Activated naive CD4-positive, alpha-beta T cell treated with anti-CD3 and anti-CD28 coated beads, Interleukin-2, amount 50 U/mL, for 24 hours (primary cell): Measurements from ENCODE around the gene STARD3NL.
"Not testable (repeated sequence)": the region's sequence is repeated elsewhere in the genome, so short reads cannot be mapped to it uniquely, and the experiment has no call there.

ENCODE experiments used
- H3K27ac Mint-ChIP-seq: one replicate; pipeline ENCODE4 v1.8.0; 2021; ENCODE audit warnings: mild to moderate bottlenecking, mixed read lengths
- H3K27me3 Mint-ChIP-seq: one replicate; pipeline ENCODE4 v1.8.0; 2021; ENCODE audit warnings: mixed read lengths
- H3K36me3 Mint-ChIP-seq: one replicate; pipeline ENCODE4 v1.8.0; 2021; ENCODE audit warnings: mixed read lengths
- H3K4me1 Mint-ChIP-seq: one replicate; pipeline ENCODE4 v1.8.0; 2021; ENCODE audit warnings: mixed read lengths
- H3K4me3 Mint-ChIP-seq: one replicate; pipeline ENCODE4 v1.8.0; 2021; ENCODE audit warnings: mild to moderate bottlenecking, mixed read lengths
- H3K9me3 Mint-ChIP-seq: one replicate; pipeline ENCODE4 v1.8.0; 2021; ENCODE audit warnings: mixed read lengths

Gene STARD3NL

DNA sequence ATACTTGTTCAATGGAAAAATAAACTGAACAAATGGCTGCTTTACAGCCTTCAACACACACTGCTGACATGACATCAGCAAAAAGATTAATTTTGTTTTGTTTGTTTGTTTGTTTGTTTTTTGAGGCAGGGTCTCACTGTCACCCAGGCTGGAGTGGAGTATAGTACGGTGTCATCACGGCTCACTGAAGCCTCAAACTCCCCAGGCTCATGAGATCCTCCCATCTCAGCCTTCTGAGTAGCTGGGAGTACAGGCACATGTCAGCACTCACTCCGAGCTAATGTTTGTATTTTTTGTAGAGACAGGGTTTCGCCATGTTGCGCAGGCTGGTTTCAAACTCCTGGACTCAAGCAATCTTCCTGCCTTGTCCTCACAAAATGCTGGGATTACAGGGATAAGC lies 84.5 kb downstream of the STARD3NL start:
- Mint-ChIP-seq H3K27me3 (no peaks in the 10 kb centered on the region), H3K27ac (no peak overlapping the region), H3K36me3 (peaks cover 3% of the 10 kb centered on the region), H3K9me3 (no peaks in the 10 kb centered on the region), H3K4me3 (no peak overlapping the region), H3K4me1 (peaks cover 4% of the 10 kb centered on the region)

DNA sequence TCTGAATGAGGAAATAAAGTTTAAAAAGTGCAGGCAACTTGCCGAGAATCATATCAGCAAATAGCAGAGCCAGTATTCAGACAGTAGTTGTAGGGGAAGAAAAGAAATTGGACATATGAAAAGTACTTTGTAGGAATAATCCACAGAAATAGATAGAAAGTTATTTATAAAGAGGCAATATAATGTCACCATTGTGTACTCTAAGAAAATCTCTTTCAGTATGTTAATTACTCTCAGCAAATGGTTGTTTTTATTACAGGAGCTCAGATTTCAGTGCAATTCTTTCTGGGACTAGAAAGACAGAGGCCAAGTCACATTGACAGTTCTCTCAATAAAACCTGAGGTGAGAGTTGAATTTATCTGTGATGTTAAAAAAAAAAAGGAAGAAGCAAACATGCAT lies 85.2 kb downstream of the STARD3NL start:
- H3K27ac Mint-ChIP-seq, H3K4me1 Mint-ChIP-seq, H3K27me3 Mint-ChIP-seq, H3K9me3 Mint-ChIP-seq, H3K36me3 Mint-ChIP-seq, H3K4me3 Mint-ChIP-seq: not testable (repeated sequence)

DNA sequence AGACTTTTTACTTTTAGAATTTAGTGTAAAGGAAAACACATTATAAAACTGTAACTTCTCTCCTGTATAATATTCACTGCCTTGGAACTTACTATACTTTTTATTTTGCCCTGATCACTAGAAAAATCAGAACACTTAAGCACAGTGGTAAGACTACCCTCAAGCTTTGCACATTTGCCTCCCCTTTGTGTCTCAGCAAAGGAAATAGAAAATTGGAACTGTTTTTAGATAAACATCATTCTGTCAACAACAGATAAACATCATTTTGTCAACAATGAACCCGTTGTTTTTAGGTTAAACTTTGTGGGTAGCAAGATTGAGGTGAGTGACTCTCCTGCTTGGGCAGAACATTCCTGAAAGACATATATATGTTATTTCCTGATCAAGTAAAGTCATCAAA lies 86.6 kb downstream of the STARD3NL start:
- H3K4me1 Mint-ChIP-seq, H3K27me3 Mint-ChIP-seq, H3K9me3 Mint-ChIP-seq, H3K4me3 Mint-ChIP-seq, H3K36me3 Mint-ChIP-seq: not testable (repeated sequence)
- peak overlapping the region; percentile 51 for H3K27ac Mint-ChIP-seq

DNA sequence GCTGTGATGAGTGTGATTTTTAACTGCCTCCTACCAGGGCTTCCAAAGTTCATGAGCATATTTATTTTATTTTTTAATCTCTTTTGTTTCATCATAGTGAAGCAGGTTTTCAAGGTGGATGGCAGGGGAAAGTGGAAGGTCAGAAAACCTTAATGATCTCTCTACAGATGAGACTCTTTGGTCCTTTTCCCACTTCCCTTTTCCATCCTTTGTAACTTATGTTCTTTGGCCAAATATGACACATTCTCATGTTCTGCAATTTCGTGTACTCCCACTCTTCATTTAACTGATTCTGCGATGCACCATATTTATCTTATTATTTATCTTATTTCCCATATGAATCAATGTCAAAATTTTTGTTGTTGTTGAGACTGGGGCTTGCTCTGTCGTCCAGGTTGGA lies 87.9 kb downstream of the STARD3NL start:
- not testable (repeated sequence) for H3K27ac Mint-ChIP-seq, H3K9me3 Mint-ChIP-seq, H3K4me1 Mint-ChIP-seq, H3K36me3 Mint-ChIP-seq, H3K27me3 Mint-ChIP-seq, H3K4me3 Mint-ChIP-seq

DNA sequence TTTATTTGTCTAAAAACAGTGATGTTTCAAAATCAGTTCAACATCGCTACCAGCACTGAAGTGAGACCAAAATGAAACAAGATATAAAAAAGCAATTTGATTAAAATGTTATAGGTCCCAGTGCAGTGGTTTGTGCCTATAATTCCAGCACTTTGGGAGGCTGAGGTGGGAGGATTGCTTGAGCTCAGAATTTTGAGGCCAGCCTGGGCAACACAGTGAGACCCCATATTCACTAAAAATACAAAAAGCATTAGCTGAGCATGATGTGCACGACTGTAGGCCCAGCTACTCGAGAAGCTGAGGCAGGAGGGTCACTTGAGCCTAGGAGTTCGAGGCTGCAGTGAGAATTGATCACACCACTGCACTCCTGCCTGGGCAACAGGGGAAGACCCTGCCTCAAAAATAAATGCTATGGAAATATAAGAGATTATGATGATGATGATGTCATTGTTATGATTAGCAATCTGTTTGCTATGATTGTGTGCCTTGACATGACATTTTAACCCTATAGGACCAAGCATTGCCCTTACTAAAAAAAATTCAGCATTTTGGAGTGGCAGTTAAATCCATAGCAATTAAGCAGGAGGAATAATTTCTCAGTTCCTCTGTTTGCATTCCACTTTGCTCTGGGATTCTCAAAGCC lies 91.8 kb downstream of the STARD3NL start:
- H3K27ac Mint-ChIP-seq, H3K4me1 Mint-ChIP-seq, H3K27me3 Mint-ChIP-seq, H3K4me3 Mint-ChIP-seq, H3K36me3 Mint-ChIP-seq, H3K9me3 Mint-ChIP-seq: not testable (repeated sequence)

DNA sequence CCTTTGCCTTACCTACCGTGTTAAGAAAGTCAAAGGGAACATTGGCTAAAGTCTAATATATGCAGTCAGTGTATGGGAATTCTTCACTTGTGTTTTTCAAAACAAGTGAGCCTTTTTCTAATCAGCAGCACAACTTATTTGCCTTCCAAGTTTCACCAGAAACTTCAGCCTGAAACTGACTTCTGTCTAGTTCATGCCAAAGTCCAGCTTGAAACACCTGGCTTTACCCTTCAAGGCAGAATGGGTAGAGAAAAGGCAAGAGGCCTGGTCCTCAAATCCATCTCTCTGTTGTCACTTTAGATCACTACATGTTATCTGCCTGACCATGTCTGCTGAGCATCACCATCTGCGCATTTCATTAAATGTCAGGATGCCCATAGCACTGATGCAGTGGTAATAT lies 92.4 kb downstream of the STARD3NL start:
- not testable (repeated sequence) for H3K27me3 Mint-ChIP-seq, H3K4me3 Mint-ChIP-seq, H3K36me3 Mint-ChIP-seq, H3K4me1 Mint-ChIP-seq, H3K9me3 Mint-ChIP-seq, H3K27ac Mint-ChIP-seq

DNA sequence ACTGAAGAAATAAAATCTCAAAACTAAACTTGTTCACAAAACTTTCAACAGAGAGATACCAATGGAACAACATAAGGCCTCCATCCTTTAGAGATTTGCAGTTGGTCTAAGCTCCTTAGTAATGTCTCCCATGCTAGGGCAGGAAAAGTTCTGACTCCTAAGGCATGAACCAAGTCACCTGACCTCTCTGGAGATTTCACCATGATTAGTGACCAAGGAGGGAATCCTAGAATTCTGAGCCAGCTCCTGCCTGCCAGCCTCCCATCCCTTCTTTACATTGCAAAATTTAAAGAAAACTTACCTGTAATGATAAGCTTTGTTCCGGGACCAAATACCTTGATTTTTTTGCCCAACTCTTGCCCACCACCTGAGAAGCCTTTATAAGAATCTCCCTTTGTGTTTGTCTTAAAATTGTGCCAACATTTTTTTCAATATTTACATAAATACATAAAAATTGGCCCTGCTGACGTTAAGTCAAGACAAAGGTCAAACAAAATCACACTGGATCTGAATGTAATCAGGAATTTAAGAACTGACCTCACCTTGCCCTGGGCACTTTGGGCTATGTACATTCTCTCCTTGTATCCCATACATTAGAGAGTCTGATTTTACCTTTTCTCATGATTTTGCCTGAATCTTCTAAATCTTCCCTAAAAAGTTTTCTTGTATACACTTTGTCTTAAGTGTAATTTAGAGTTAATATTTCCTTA lies 95.4 kb downstream of the STARD3NL start, which contains the start of gene TARP:
Gene TARP, minus strand, starts transcription at position 351 of the 710 bp plus-strand sequence.
- no peaks in the 10 kb centered on the region for H3K36me3 Mint-ChIP-seq
- no peaks in the 10 kb centered on the region for H3K27me3 Mint-ChIP-seq
- no peaks in the 10 kb centered on the region for H3K4me1 Mint-ChIP-seq
- no peaks in the 10 kb centered on the region for H3K9me3 Mint-ChIP-seq
- peak within 1 kb of the TSS; percentile 74 for H3K4me3 Mint-ChIP-seq
- no peak within 1 kb of the TSS for H3K27ac Mint-ChIP-seq

DNA sequence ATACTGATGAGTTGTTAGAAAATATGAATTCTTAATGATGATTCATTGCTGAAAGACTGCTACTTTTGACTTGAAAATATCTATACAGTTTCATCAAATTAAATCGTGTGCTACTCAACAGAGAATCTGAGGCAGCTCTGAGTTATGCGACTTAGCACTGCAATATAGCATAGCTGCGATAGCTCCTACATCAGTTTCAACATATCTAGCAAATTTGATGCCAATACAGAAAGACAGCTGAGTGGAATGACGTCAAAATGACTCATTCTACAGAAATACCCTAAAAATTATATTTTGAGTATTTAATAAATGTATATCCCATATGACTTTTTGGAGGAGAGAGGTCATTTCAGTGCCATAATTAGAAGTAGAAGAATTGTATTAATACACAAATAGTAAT lies 96.4 kb downstream of the STARD3NL start:
- peak overlapping the region; percentile 36 for H3K4me3 Mint-ChIP-seq
- H3K36me3 Mint-ChIP-seq: no peaks in the 10 kb centered on the region
- H3K4me1 Mint-ChIP-seq: no peaks in the 10 kb centered on the region
- H3K27ac Mint-ChIP-seq: no peak overlapping the region
- H3K9me3 Mint-ChIP-seq: no peaks in the 10 kb centered on the region
- no peaks in the 10 kb centered on the region for H3K27me3 Mint-ChIP-seq

DNA sequence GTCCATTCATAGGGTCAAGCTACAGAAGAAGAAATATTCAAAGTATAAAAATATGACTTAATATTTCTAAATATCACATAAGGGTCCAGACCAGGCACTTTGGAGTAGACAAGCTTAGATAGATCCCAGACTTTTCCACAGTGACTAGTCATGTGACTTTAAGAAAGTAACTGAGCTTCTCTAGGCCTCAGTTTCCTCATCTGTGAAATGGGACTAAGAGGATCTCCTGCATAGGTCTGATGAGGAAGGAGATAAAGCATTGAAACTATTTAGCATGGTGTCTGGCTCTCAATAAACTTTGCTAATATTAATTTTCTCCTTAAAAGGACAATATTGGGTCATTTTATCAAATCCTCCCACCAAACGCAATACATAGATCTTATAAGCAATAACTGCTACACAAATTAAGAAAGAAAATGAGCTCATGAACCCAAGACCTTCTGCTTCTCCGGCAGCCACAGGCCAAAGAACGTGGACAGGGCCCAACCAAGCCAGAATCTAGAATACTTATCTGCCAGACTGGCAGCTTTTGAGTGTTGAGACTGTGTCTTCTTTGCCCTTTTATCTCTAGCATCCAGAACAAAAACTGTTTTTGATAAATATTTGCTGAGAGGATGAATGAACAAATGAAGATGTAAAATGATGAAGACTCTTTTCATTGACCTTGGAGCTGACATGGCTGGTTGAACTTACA lies 97.0 kb downstream of the STARD3NL start:
- Mint-ChIP-seq H3K27me3 (no peaks in the 10 kb centered on the region), H3K4me3 (peak overlapping the region; percentile 58), H3K9me3 (no peaks in the 10 kb centered on the region), H3K27ac (no peak overlapping the region), H3K4me1 (no peaks in the 10 kb centered on the region), H3K36me3 (no peaks in the 10 kb centered on the region)

DNA sequence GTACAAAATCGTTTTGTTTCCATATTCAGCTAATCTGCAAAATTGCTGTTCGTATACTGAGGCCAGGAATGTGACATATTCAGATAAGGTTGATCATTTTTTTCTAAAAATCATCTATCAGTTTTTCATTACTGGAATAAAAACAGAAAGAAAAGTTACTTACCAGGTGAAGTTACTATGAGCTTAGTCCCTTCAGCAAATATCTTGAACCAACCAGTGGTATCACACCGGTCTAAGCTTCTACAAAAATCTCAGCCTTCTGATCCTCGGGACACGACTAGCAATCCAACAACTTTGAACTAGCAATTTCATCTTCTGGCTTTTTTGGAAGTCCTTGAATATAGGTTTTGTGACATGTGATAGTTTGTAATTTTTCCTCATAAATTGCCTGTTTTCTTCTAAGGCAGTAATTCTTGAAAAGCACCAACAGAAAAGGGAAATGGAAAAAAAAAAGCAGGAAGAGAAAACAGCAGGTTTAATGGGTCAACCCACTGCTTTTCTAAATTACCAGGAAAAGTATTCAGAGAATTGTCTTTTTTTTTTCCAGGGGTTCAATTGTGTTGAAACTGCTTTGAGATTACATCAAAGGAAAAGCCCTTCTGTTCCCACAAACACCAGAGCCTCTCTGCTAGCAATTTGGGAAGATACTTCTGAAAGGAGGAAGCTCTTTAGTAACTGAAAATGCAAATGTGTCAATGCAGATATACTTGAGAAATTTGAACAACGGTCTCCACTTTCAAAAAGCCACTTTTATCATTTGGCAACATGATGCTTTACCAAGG lies 98.2 kb downstream of the STARD3NL start:
- Mint-ChIP-seq H3K4me3 (peak overlapping the region; percentile 82), H3K27ac (no peak overlapping the region), H3K27me3 (no peaks in the 10 kb centered on the region), H3K9me3 (no peaks in the 10 kb centered on the region), H3K36me3 (no peaks in the 10 kb centered on the region), H3K4me1 (peaks cover 4% of the 10 kb centered on the region)

DNA sequence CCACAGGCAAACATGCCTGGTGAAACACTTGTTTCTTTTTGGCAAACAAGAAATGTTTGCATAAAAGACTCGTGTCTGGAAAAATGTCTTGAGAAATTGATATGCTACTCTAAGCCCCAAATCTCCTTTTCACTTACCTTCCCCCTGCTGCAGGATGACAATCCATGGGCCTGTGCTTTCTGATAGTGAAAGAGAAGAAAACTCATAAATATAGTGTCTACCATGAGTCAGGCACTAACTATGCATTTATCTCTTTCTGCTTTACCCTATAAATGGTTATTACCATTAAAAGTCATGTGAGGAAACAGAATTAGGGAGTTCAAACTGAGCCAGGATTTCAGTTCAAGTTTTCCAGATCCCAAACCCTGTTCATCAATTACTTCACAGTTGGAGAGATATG lies 102.0 kb downstream of the STARD3NL start:
- H3K27me3 Mint-ChIP-seq: no peaks in the 10 kb centered on the region
- H3K9me3 Mint-ChIP-seq: no peaks in the 10 kb centered on the region
- H3K27ac Mint-ChIP-seq: no peak overlapping the region
- no peak overlapping the region for H3K4me3 Mint-ChIP-seq
- H3K4me1 Mint-ChIP-seq: peaks cover 4% of the 10 kb centered on the region
- H3K36me3 Mint-ChIP-seq: no peaks in the 10 kb centered on the region
